Measurements from ENCODE around the gene TMEM14C. TPM values are rescaled to one million over a fixed set of nuclear protein-coding genes. Genes with fewer than 3 reads are reported as not detected.

The TMEM14C gene
- total and polyA plus RNA-seq, 2 experiments from 2014 or later: 123 to 232 TPM

DNA sequence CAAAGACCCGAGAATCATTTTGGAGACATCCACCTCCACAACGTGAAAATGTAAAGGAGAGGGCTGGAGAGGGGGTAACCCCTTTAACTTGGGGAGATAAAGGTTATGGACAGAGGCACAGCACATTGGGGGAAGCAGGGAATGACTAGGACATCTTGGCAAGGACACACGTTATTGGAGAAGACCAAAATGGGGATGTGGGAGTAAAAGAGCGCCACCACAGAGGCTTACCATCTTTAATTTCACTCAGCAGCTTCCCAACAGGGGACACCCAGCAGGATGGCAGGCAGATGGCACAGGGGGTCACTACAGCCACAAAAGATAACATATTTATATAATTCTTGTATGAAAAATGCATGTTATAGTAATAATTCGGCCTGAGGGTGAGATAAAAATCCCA lies 38.3 kb upstream of the TMEM14C start (continued):
- TF ChIP-seq ZNF331 (CRISPR knock-in tag; IDR thresholded peaks at IDR 0.05; ENCODE audit: low read depth) (no peak), EZH2 (IDR thresholded peaks at IDR 0.05; ENCODE audit: low read depth, unreplicated experiment) (no peak), CREB1 (CRISPR knock-in tag; IDR thresholded peaks at IDR 0.05; ENCODE audit: low read depth) (no peak)
- TF ChIP-seq, protein P1, sequence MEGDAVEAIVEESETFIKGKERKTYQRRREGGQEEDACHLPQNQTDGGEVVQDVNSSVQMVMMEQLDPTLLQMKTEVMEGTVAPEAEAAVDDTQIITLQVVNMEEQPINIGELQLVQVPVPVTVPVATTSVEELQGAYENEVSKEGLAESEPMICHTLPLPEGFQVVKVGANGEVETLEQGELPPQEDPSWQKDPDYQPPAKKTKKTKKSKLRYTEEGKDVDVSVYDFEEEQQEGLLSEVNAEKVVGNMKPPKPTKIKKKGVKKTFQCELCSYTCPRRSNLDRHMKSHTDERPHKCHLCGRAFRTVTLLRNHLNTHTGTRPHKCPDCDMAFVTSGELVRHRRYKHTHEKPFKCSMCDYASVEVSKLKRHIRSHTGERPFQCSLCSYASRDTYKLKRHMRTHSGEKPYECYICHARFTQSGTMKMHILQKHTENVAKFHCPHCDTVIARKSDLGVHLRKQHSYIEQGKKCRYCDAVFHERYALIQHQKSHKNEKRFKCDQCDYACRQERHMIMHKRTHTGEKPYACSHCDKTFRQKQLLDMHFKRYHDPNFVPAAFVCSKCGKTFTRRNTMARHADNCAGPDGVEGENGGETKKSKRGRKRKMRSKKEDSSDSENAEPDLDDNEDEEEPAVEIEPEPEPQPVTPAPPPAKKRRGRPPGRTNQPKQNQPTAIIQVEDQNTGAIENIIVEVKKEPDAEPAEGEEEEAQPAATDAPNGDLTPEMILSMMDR (conservative IDR thresholded peaks at IDR 0.05; ENCODE audit: low read depth in 2 of 2): no peak
- TF ChIP-seq, protein P2, sequence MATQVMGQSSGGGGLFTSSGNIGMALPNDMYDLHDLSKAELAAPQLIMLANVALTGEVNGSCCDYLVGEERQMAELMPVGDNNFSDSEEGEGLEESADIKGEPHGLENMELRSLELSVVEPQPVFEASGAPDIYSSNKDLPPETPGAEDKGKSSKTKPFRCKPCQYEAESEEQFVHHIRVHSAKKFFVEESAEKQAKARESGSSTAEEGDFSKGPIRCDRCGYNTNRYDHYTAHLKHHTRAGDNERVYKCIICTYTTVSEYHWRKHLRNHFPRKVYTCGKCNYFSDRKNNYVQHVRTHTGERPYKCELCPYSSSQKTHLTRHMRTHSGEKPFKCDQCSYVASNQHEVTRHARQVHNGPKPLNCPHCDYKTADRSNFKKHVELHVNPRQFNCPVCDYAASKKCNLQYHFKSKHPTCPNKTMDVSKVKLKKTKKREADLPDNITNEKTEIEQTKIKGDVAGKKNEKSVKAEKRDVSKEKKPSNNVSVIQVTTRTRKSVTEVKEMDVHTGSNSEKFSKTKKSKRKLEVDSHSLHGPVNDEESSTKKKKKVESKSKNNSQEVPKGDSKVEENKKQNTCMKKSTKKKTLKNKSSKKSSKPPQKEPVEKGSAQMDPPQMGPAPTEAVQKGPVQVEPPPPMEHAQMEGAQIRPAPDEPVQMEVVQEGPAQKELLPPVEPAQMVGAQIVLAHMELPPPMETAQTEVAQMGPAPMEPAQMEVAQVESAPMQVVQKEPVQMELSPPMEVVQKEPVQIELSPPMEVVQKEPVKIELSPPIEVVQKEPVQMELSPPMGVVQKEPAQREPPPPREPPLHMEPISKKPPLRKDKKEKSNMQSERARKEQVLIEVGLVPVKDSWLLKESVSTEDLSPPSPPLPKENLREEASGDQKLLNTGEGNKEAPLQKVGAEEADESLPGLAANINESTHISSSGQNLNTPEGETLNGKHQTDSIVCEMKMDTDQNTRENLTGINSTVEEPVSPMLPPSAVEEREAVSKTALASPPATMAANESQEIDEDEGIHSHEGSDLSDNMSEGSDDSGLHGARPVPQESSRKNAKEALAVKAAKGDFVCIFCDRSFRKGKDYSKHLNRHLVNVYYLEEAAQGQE (IDR thresholded peaks at IDR 0.05; ENCODE audit: unreplicated experiment): no peak

- Histone ChIP-seq H3K36me3 (ENCODE audit: insufficient read depth) (peaks cover 9% of the 10 kb centered on the region; the same call in 1 of the 2 replicates), H3K4me1 (ENCODE audit: insufficient read depth) (peaks cover 12% of the 10 kb centered on the region), H3K27me3 (ENCODE audit: insufficient read depth) (no peaks in the 10 kb centered on the region), H3K27ac (ENCODE audit: low read depth) (no peak overlapping the region), H3K4me3 (no peak overlapping the region), H3F3A (replicated peaks; ENCODE audit: low read depth) (no peaks in the 10 kb centered on the region), H3K4me2 (no peak overlapping the region), H2AFZ (no peak overlapping the region), H4K20me1 (replicated peaks; ENCODE audit: insufficient read depth) (no peaks in the 10 kb centered on the region), H3K9me2 (ENCODE audit: insufficient read depth) (0 out of 2 replicates have a peak, but pooled peaks cover 6% of the 10 kb centered on the region), H3K79me2 (replicated peaks; ENCODE audit: insufficient read depth) (no peaks in the 10 kb centered on the region)
- Mint-ChIP-seq H3K36me3 (ENCODE audit: low read depth) (peaks cover 4% of the 10 kb centered on the region; the same call in 1 of the 3 replicates), H3K27ac (no peak overlapping the region), H3K9me3 (peaks cover 8% of the 10 kb centered on the region; the same call in 1 of the 3 replicates), H3K27me3 (ENCODE audit: insufficient read depth, low read depth, poor library complexity) (no peaks in the 10 kb centered on the region), H3K4me1 (peaks cover 16% of the 10 kb centered on the region), H3K4me3 (no peak overlapping the region)
- DNase-seq (ENCODE audit: low spot score) (no peak), ATAC-seq (no peak)
- TF ChIP-seq EZH2 (IDR thresholded peaks at IDR 0.05; ENCODE audit: low read depth, unreplicated experiment) (no peak), ZNF114 (CRISPR knock-in tag; IDR thresholded peaks at IDR 0.05) (no peak), ZNF331 (CRISPR knock-in tag; IDR thresholded peaks at IDR 0.05; ENCODE audit: low read depth) (no peak), EZH2phosphoT487 (IDR thresholded peaks at IDR 0.05; ENCODE audit: unreplicated experiment) (no peak), JUNB (IDR thresholded peaks at IDR 0.05; ENCODE audit: unreplicated experiment) (no peak), CREB1 (CRISPR knock-in tag; IDR thresholded peaks at IDR 0.05; ENCODE audit: low read depth) (no peak), ETS1 (IDR thresholded peaks at IDR 0.05) (no peak)
- TF ChIP-seq, protein P3, sequence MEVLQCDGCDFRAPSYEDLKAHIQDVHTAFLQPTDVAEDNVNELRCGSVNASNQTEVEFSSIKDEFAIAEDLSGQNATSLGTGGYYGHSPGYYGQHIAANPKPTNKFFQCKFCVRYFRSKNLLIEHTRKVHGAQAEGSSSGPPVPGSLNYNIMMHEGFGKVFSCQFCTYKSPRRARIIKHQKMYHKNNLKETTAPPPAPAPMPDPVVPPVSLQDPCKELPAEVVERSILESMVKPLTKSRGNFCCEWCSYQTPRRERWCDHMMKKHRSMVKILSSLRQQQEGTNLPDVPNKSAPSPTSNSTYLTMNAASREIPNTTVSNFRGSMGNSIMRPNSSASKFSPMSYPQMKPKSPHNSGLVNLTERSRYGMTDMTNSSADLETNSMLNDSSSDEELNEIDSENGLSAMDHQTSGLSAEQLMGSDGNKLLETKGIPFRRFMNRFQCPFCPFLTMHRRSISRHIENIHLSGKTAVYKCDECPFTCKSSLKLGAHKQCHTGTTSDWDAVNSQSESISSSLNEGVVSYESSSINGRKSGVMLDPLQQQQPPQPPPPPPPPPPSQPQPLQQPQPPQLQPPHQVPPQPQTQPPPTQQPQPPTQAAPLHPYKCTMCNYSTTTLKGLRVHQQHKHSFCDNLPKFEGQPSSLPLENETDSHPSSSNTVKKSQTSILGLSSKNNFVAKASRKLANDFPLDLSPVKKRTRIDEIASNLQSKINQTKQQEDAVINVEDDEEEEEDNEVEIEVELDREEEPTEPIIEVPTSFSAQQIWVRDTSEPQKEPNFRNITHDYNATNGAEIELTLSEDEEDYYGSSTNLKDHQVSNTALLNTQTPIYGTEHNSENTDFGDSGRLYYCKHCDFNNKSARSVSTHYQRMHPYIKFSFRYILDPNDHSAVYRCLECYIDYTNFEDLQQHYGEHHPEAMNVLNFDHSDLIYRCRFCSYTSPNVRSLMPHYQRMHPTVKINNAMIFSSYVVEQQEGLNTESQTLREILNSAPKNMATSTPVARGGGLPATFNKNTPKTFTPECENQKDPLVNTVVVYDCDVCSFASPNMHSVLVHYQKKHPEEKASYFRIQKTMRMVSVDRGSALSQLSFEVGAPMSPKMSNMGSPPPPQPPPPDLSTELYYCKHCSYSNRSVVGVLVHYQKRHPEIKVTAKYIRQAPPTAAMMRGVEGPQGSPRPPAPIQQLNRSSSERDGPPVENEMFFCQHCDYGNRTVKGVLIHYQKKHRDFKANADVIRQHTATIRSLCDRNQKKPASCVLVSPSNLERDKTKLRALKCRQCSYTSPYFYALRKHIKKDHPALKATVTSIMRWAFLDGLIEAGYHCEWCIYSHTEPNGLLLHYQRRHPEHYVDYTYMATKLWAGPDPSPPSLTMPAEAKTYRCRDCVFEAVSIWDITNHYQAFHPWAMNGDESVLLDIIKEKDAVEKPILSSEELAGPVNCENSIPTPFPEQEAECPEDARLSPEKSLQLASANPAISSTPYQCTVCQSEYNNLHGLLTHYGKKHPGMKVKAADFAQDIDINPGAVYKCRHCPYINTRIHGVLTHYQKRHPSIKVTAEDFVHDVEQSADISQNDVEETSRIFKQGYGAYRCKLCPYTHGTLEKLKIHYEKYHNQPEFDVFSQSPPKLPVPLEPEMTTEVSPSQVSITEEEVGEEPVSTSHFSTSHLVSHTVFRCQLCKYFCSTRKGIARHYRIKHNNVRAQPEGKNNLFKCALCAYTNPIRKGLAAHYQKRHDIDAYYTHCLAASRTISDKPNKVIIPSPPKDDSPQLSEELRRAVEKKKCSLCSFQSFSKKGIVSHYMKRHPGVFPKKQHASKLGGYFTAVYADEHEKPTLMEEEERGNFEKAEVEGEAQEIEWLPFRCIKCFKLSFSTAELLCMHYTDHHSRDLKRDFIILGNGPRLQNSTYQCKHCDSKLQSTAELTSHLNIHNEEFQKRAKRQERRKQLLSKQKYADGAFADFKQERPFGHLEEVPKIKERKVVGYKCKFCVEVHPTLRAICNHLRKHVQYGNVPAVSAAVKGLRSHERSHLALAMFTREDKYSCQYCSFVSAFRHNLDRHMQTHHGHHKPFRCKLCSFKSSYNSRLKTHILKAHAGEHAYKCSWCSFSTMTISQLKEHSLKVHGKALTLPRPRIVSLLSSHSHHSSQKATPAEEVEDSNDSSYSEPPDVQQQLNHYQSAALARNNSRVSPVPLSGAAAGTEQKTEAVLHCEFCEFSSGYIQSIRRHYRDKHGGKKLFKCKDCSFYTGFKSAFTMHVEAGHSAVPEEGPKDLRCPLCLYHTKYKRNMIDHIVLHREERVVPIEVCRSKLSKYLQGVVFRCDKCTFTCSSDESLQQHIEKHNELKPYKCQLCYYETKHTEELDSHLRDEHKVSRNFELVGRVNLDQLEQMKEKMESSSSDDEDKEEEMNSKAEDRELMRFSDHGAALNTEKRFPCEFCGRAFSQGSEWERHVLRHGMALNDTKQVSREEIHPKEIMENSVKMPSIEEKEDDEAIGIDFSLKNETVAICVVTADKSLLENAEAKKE (CRISPR knock-in tag; IDR thresholded peaks at IDR 0.05): no peak
These were observed 37.6 kb upstream of the TMEM14C start for GRCh38 chr6:10685092-10685915.

All from GM23338 (cell line).